Measurements from ENCODE around the gene RMRP.

GRCh38 chr9:35697486-35697885 is 39.7 kb upstream of the RMRP start:
- no peak for TF ChIP-seq MAX (IDR thresholded peaks at IDR 0.05; ENCODE audit: low read depth)
- no peak for TF ChIP-seq EP300 (IDR thresholded peaks at IDR 0.05; ENCODE audit: borderline replicate concordance in 1 of 2, low read depth in 1 of 2, low read length in 1 of 2)
- no peak for TF ChIP-seq EZH2phosphoT487 (IDR thresholded peaks at IDR 0.05; ENCODE audit: borderline replicate concordance, low read depth)
- TF ChIP-seq FOXJ3 (CRISPR knock-in tag; IDR thresholded peaks at IDR 0.05), result no peak
- no peak for TF ChIP-seq POLR2AphosphoS5 (IDR thresholded peaks at IDR 0.05; ENCODE audit: low read depth, low read length)
